ENCODE measurements around the gene RNF169. TPM values are rescaled to one million over a fixed set of nuclear protein-coding genes. Genes with fewer than 3 reads are reported as not detected.
A peak's percentile ranks its signal among the peaks of the same experiment; 100 is the strongest.

RNF169 gene
- total and polyA plus RNA-seq, 2 of the 13 experiments (the other 11 are each of a cell fraction or from before 2014, with no cell fraction given): 5.3 to 14.2 TPM

GRCh38 chr11:74756571-74756970, 7.9 kb downstream of the RNF169 start (continued):
- TF ChIP-seq MBNL3 (CRISPR knock-in tag; conservative IDR thresholded peaks at IDR 0.05) (no peak), PHF21A (CRISPR knock-in tag; IDR thresholded peaks at IDR 0.05) (no peak), ZNF260 (CRISPR knock-in tag; IDR thresholded peaks at IDR 0.05; ENCODE audit: borderline replicate concordance, low read depth) (no peak), TARDBP (CRISPR knock-in tag; IDR thresholded peaks at IDR 0.05) (no peak), ZNF562 (CRISPR knock-in tag; IDR thresholded peaks at IDR 0.05; ENCODE audit: borderline replicate concordance) (no peak), SP2 (CRISPR knock-in tag; IDR thresholded peaks at IDR 0.05) (no peak), ZBTB44 (CRISPR knock-in tag; IDR thresholded peaks at IDR 0.05) (no peak), TBX3 (IDR thresholded peaks at IDR 0.05; ENCODE audit: borderline replicate concordance) (no peak), RORA (CRISPR knock-in tag; IDR thresholded peaks at IDR 0.05) (no peak), ZEB1 (IDR thresholded peaks at IDR 0.05; ENCODE audit: insufficient replicate concordance, low read depth) (no peak), ZNF577 (CRISPR knock-in tag; IDR thresholded peaks at IDR 0.05; ENCODE audit: borderline replicate concordance, low read depth) (no peak), TBL1XR1 (IDR thresholded peaks at IDR 0.05; ENCODE audit: borderline replicate concordance, low read length, partially characterized antibody) (no peak), ZNF605 (CRISPR knock-in tag; IDR thresholded peaks at IDR 0.05) (no peak), ZNF768 (CRISPR knock-in tag; IDR thresholded peaks at IDR 0.05) (no peak), GPN1 (CRISPR knock-in tag; IDR thresholded peaks at IDR 0.05; ENCODE audit: borderline replicate concordance) (no peak), ATF1 (CRISPR knock-in tag; IDR thresholded peaks at IDR 0.05) (no peak), MXI1 (IDR thresholded peaks at IDR 0.05; ENCODE audit: borderline replicate concordance, low read depth, low read length) (peak; percentile 25; the same call in 1 of the 3 replicates), MTA1 (CRISPR knock-in tag; IDR thresholded peaks at IDR 0.05; ENCODE audit: borderline replicate concordance) (no peak), MEF2D (CRISPR knock-in tag; IDR thresholded peaks at IDR 0.05) (no peak), MAX (IDR thresholded peaks at IDR 0.05) (peak; percentile 28; the same call in 1 of the 2 replicates), REPIN1 (CRISPR knock-in tag; IDR thresholded peaks at IDR 0.05; ENCODE audit: borderline replicate concordance, low read depth) (no peak), AFF4 (CRISPR knock-in tag; IDR thresholded peaks at IDR 0.05) (no peak), ZNF180 (CRISPR knock-in tag; IDR thresholded peaks at IDR 0.05; ENCODE audit: borderline replicate concordance, low read depth) (no peak), ZNF792 (CRISPR knock-in tag; IDR thresholded peaks at IDR 0.05) (no peak), PATZ1 (CRISPR knock-in tag; IDR thresholded peaks at IDR 0.05) (no peak)

All from HepG2 (cell line).